Measurements from ENCODE around the gene GLG1. TPM values are rescaled to one million over a fixed set of nuclear protein-coding genes. Genes with fewer than 3 reads are reported as not detected.

Gene GLG1
- total and polyA plus RNA-seq, 2 donors (not counting 3 experiments of a cell fraction or from before 2014, with no cell fraction given): 86.3 to 165 TPM

DNA sequence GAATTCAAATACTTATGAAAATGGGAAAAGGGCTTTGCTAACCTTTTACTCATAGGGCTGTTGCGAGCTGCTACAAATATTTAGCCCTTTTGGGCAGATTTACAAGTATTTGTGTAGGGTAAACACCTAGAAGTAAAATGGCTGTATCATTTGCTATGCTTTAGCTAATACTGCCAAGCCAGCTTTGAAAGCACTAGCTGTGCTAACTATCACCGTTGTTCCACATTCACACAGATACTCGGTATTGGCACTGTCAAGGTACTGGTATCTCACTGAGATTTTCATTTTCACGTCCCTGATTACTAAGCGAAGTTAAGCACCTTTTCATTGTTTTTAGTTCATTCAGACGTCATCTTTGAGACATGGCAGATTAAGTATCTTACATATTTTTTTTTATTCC lies 84.8 kb downstream of the GLG1 start:
- CTCF ChIA-PET: no interaction called here
- no peak overlapping the region for H3K4me2 ChIP-seq (ENCODE audit: insufficient read depth, low read length)
- no peak for FAIRE-seq

More for the DNA sequence above, 84.8 kb downstream of the GLG1 start:
- no peaks in the 10 kb centered on the region for H4K20me1 ChIP-seq (replicated peaks; ENCODE audit: control insufficient read depth, extremely low read depth, insufficient read depth, low read length)
- dilution Hi-C loops (cut with MboI; ENCODE audit: extremely low pct_ligation_motif_present, low sequenced_read_pairs) (no loop called here), intact Hi-C loops (cut with micrococcal nuclease) (no loop called here)
- no peaks in the 10 kb centered on the region for H3K9me3 ChIP-seq (replicated peaks; ENCODE audit: control insufficient read depth, insufficient read depth, low read length)
- H3K79me2 ChIP-seq (ENCODE audit: control insufficient read depth, insufficient read depth, low read length): peaks cover 7% of the 10 kb centered on the region
- no peak overlapping the region for H3K9ac ChIP-seq (replicated peaks; ENCODE audit: extremely low read depth, insufficient read depth, low read length)
- no peak overlapping the region for H2AFZ ChIP-seq (ENCODE audit: low read depth, low read length)
- H3K4me1 ChIP-seq (ENCODE audit: control insufficient read depth, extremely low read depth, insufficient read depth, low read length): no peaks in the 10 kb centered on the region
- no peak overlapping the region for H3K27ac ChIP-seq (ENCODE audit: insufficient read depth, low read depth, low read length)
- DNase-seq (ENCODE audit: low read depth, low spot score): no peak
- POLR2A ChIA-PET: no interaction called here
- no peaks in the 10 kb centered on the region for H3K9me1 ChIP-seq (replicated peaks; ENCODE audit: control insufficient read depth, extremely low read depth, insufficient read depth, low read length)
- BruUV-seq (replicated peaks): no TSS peak
- no peaks in the 10 kb centered on the region for H3K36me3 ChIP-seq (ENCODE audit: control insufficient read depth in 2 of 2, extremely low read depth in 1 of 2, insufficient read depth in 2 of 2, low read length in 2 of 2)
- no peak overlapping the region for H3K4me3 ChIP-seq (replicated peaks in 1 of 3; ENCODE audit: insufficient read depth in 1 of 3, low read depth in 1 of 3, low read length in 3 of 3)
- H3K27me3 ChIP-seq (ENCODE audit: control insufficient read depth in 2 of 2, insufficient read depth in 2 of 2, low read length in 2 of 2): no peaks in the 10 kb centered on the region
- TF ChIP-seq MYC (IDR thresholded peaks at IDR 0.05; ENCODE audit: low read depth, low read length): no peak
- no peak for TF ChIP-seq EZH2 (IDR thresholded peaks at IDR 0.05; ENCODE audit: borderline replicate concordance, low read depth, low read length, severe bottlenecking)
- no peak for TF ChIP-seq FOS (IDR thresholded peaks at IDR 0.05; ENCODE audit: borderline replicate concordance, insufficient read depth, low read length)
- no peak for TF ChIP-seq POLR2AphosphoS5 (IDR thresholded peaks at IDR 0.05; ENCODE audit: insufficient read depth, low read depth, low read length)
- TF ChIP-seq GATA2 (IDR thresholded peaks at IDR 0.05; ENCODE audit: insufficient read depth, insufficient read length, low read depth, low read length): no peak
- TF ChIP-seq, protein P1, sequence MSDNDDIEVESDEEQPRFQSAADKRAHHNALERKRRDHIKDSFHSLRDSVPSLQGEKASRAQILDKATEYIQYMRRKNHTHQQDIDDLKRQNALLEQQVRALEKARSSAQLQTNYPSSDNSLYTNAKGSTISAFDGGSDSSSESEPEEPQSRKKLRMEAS (IDR thresholded peaks at IDR 0.05; ENCODE audit: insufficient read depth, insufficient read length): no peak
- TF ChIP-seq, protein P2, sequence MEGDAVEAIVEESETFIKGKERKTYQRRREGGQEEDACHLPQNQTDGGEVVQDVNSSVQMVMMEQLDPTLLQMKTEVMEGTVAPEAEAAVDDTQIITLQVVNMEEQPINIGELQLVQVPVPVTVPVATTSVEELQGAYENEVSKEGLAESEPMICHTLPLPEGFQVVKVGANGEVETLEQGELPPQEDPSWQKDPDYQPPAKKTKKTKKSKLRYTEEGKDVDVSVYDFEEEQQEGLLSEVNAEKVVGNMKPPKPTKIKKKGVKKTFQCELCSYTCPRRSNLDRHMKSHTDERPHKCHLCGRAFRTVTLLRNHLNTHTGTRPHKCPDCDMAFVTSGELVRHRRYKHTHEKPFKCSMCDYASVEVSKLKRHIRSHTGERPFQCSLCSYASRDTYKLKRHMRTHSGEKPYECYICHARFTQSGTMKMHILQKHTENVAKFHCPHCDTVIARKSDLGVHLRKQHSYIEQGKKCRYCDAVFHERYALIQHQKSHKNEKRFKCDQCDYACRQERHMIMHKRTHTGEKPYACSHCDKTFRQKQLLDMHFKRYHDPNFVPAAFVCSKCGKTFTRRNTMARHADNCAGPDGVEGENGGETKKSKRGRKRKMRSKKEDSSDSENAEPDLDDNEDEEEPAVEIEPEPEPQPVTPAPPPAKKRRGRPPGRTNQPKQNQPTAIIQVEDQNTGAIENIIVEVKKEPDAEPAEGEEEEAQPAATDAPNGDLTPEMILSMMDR (IDR thresholded peaks at IDR 0.05; ENCODE audit: extremely low read depth in 1 of 2, insufficient read depth in 1 of 2, low read depth in 1 of 2, low read length in 2 of 2): no peak
- TF ChIP-seq JUN (IDR thresholded peaks at IDR 0.05; ENCODE audit: borderline replicate concordance, insufficient read depth, insufficient read length, low read depth): no peak
- no peak for TF ChIP-seq POLR2A (IDR thresholded peaks at IDR 0.05; ENCODE audit: low read depth, low read length)

All from endothelial cell of umbilical vein (primary cell).